ENCODE data around the gene PALMD.
A peak's percentile ranks its signal among the peaks of the same experiment; 100 is the strongest.

Gene PALMD

DNA sequence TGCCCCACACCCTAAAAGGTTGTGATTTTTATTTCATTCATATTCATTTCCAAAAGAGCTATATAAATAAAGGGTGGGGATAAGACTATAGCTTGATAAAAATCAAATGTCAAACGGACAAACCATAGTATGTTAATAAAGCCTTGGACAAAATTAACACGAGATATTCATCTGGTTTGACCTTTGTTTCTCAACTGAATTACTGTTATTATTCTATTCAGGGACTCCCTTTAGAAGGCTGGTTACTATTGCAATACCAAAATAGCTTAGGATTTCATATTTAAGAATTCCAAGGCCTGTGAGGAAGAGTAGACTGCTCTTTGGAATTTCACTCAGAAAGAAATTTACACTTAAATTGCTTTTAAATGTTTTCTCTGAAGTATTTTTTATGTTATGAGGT lies 10.2 kb upstream of the PALMD start:
- DNase-seq (ENCODE audit: low spot score): no peak

DNA sequence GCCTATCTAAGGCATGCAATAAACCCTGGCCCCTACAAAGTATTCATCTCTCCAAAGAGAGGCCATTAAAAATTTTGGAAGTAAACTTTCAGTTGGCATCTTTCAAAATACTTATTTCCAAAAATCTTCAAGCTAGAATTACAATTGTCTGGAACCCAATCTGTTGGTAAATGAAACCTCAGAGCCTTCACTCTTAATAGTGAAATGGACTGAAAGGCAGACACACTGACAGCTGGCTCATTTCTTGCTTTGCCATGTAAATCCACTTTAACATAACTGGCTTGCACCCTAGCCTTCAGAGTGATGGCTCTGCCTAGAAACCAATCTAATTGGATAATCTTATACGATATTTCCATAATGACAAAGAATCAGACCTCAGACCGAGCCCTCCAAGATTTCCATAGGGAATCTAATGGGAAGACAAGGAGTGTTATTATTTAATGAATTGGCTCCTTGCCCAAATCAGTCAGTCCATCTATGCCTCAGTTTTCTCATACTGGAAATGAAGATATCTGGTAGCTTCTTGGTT lies 9.2 kb upstream of the PALMD start:
- DNase-seq (ENCODE audit: low spot score): no peak

DNA sequence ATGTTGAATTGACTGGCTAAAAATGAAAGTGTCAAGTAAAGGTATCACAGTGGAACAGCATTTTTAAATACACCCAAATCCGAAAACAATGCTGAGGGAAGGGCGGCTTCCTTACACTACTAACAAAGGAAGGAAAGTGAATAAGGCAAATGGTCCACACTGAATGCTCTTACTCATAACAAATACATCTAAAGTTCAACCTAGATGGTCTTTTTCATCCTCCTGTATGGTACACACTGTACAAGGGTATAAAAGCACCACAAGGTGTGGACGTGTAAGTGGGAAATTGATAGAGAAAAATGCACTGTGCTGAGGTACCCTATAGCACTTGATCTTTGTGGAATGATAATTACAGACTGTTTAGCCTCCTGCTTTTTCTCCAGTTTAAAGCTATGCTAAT lies 7.1 kb upstream of the PALMD start:
- no peak for DNase-seq (ENCODE audit: low spot score)

GRCh38 chr1:99639408-99639807 lies 6.5 kb upstream of the PALMD start:
- no peak for DNase-seq (ENCODE audit: low spot score)

- no peak for DNase-seq (ENCODE audit: low spot score)
Observed at GRCh38 chr1:99639945-99640344, 6.0 kb upstream of the PALMD start.

DNA sequence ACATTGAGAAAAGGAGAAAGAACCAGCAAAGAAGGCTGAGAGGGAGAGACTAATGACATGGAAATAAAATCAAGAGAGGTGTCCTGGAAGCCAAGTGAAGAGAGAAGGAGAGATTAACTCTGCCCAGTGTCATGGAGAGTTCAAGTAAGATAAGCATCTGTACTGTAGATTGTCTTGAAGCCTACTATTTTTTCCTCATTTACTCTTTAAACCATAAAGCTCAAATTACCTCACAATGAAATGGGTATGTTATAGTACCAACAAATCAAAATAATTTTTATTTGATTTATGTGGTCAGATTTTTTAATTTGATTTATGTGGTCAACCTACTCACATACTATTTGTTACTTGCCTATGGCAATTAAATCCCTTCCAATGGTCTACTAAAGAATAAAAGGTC lies 5.2 kb upstream of the PALMD start:
- DNase-seq (ENCODE audit: low spot score): no peak

GRCh38 chr1:99641558-99641957 lies 4.4 kb upstream of the PALMD start:
- DNase-seq (ENCODE audit: low spot score): no peak

DNA sequence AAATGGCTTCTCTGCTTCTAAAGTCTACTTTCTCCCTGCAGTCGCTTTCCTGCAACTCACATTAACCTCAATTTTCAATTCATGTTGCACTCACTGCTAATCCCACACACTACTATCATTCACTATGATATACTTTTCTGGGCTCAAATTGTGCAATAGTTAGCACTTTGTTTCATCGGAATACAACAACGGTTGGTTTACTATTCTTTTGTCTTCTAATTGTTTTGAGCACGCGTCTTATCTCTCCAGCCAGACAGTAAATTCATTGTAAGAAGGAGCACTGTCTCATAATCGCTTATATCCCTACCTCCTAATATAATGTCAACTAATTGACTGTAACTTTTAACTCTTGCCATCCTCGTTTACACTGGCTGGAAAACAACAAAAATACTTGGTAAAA lies 3.9 kb upstream of the PALMD start:
- no peak for DNase-seq (ENCODE audit: low spot score)

DNA sequence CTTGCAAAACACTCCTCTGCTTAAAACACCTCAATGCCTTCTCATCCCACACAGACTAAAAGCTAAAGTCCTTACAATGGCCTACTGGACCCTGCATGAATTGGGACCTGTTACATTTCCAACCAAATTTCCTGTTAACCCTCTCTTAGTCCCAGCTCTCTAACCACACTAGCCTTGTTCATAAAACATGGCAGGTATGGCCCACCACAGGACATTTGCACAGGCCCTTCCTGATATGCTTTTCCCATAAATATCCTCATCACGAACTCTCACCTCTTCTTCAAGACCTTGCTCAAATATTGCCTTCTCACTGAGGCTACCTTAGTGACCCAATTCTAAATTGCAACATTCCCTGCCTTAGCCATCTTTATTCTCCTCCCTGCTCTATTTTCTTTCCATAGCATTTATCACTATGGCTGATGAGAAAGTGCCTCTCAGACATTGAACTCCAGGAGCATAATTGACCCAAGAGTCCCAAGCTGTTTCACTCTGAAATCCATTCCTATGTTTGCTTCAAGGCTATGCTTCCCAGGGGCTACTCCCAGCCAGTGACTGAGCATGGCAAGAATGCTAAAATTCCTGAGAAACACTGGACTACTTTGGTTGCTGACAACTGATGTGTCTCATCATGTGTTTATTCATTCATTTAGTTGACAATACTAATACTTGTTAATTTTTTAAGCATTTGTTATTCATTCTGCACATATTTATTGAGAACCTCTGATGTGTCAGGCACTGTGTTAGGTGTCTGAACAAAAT lies 2.7 kb upstream of the PALMD start:
- DNase-seq (ENCODE audit: low spot score): no peak

DNA sequence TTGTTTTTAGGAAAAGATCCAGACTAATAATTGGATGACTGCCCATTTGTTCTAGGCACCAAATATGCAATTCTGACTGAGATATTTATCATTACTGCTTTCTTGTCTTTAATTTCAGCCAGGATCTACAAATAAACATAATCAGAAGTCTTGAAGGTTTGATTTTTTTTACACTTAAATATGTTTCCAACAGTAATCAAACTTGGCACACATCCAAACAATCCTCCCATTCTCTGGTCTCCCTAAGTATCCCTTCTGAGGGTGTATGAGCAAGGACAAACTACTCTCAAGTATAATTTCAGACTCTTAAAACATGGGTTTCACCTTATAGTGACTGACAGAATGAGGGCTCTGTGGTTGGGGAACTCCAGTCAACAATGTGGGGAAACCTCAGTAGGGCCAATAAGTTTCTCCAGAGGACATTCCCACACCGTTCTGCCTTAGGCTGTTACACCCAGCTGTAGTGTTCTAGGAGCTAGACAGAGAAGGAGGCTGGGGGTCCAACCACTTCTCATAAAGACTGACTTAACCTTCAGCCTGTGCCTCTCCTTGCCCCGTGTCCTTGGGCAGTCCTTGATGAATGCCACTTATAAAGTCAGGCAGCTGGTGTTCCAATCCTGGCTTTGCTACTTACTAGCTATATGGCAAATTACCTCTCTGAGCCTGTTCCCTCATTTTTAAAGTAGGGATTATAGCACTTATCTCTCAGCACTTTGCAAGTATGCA lies 1.5 kb upstream of the PALMD start:
- DNase-seq (ENCODE audit: low spot score): no peak

DNA sequence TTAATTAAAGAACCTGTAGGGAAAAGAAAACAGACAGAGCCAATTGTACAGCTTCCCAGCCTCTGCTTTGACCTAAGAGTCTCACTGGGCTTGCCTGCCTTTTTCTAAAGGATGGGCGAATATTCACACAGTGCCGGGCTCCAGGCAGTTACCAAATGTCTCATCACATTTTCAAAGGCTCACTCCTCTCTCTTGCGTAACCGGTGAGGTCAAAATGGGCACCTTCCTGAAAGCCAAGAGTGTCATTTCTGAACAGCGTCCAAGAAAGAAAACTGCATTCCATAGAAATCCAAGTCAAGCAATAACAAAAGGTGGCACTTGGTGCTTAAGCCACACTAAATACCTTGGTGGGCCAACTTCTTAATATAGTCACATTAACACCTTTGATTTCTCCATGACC lies 710 bp upstream of the PALMD start:
- no peak for DNase-seq (ENCODE audit: low spot score)

GRCh38 chr1:99646868-99647267 lies 955 bp downstream of the PALMD start:
- no peak for DNase-seq (ENCODE audit: low spot score)

DNA sequence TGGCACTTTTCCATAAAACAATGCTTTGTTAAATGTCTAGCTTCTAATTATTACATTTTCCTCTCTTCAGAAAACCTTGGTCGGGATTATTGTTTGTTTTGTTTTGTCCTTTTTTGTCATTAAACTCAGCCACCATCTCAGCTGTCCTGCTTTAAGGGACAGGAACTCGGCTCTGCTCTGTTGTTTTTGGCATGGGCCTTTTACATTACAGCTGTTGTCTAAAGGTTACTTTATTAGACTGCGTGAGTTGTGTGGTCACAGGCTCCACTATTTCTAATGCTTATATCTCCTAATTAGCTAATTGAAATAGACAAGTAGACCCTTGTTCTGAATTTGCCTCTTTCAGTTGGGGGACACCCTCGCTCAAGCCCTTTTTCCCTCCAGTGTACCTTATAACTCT lies 1.6 kb downstream of the PALMD start:
- DNase-seq (ENCODE audit: low spot score): no peak

DNA sequence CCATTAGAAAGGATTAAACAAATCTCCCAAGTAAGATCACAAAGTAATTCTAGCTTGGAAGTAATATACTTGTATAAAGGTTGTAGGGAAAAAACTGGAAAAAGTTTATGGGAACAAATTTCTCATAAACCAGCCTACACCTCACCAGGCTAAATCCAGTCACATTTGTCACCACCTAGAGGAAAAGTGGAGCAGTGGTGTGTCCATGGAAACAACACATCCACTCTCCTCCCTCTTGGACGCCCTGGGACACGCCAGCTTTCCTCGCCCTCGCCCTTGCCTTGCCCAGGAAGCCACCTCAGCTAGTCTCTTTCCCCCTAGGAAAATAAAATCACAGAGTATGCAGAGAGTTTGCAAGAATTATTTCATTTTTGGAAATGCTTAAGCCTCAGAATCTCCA lies 2.2 kb downstream of the PALMD start:
- peak; percentile 47 for DNase-seq (ENCODE audit: low spot score)

GRCh38 chr1:99650030-99650429 lies 4.1 kb downstream of the PALMD start:
- DNase-seq (ENCODE audit: low spot score): no peak

DNA sequence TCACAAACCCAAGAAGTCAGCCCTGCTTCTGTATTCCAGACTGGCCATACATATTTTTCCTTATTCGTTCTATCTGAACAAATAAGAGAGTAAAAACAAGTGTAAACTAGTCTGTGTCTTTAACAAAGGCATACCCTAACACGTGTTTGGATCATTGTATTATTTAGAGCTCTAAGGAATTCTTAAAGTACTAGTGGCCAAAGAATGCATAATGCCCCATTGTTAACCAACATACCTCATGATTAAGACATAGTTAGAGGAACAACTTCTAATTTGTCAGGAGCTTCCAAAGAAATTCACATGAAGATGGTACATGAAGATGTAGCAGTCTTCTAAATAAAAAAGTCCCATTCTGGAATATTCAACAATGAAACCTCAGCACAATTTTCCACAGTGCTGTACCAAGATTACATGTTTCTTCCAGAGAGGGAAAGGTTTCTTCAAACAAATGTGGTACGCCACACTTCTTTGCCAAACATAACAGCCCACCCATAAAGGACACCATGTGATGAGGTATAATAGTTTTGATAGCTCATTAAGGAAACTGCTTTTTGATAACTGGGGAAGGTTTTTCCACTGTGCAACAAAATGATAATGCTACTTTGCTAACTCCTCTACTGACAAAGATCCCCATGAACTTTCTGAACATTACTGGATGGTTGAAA lies 5.0 kb downstream of the PALMD start:
- DNase-seq (ENCODE audit: low spot score): no peak

GRCh38 chr1:99652881-99653281 lies 7.0 kb downstream of the PALMD start:
- DNase-seq (ENCODE audit: low spot score): no peak

GRCh38 chr1:99655376-99655775 lies 9.5 kb downstream of the PALMD start:
- DNase-seq (ENCODE audit: low spot score): no peak

DNA sequence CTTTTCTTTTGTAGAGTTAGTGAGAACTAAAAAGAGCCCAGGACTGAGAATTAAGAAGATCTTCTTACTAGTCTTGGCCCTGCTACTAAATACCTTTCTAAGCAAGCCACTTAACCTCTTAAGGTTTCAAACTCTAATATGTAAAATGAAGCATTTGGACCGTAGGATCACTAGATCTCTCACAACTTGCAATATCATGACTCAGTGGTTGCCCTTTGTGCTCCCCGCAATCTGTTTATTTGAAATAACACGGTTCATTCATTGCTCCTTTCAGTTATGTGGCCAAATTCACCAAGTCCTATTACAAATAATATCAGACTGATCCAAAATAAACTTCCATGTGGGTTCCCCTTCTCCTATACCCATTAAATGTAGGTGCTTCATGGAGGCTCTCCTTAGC lies 10.8 kb downstream of the PALMD start:
- DNase-seq (ENCODE audit: low spot score): no peak

DNA sequence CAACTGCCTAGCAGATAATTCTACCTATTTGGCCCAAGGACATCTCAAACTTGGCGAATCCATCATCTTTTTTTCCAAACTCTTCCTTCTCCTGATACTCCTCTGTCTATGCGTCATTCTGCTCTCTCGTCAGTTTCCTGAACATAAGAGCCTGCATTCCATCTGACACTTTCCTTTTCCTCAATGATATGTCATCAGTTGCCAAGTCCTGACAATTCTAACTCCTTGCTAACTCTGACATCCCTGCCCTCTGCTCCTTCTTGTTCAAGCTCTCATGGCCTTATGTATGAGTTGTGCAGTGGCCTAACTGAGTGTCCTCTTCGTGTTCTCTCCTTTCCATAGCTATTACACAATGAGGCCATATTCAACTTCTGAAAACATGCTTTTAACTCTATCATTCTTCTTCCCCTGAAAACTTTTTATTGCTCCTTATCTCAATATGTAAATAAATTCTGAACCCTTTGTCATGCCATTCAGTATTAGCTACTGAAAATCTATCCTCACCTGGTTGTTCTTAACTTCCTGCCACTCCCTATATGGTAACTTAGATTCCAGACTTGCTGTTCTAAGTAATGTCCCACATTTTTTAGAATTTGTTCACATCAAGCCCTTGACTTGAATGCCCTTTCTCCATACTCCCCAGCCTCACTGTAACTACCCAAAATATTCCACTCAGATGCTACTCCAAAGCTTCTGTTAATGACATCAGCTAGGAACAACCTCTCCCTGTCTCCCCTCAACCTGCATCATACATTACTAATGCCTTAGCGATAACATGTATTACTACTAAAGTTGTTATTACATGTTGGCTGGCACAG lies 11.5 kb downstream of the PALMD start:
- DNase-seq (ENCODE audit: low spot score): no peak

DNA sequence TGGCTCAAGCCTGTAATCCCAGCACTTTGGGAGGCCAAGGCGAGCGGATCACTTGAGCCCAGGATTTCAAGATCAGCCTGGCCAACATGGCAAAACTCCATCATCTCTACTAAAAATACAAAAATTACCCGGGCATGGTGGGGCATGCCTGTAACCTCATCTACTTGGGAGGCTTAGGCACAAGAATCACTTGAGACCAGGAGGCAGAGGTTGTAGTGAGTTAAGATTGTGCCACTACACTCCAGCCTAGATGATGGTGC lies 12.0 kb downstream of the PALMD start:
- no peak for DNase-seq (ENCODE audit: low spot score)

DNA sequence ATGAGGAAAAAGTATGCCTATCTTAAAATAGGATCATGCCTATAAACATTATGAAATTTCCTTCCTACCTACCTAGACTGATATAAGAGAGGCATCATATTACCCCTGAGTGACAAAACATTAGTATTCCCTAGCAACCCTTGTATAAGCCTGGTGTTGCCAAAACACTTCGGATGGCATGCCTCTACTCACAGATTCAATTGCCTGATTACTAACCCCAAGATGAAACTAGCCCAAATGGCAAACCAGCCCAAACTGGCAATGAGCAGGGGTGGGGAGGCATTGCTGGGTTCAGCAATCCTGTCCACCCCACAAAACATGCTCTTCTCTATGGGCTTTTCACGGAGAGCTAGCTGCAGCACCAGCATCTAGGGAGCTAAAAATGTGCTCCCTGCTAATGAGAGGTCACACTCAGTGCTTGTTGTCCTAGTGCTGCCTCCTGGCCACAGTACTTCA lies 13.9 kb downstream of the PALMD start:
- DNase-seq (ENCODE audit: low spot score): no peak
